OCI-LY7 (cell line): ENCODE results near the gene ZNF30. TPM values are rescaled to one million over a fixed set of nuclear protein-coding genes. Genes with fewer than 3 reads are reported as not detected.
"Not testable (repeated sequence)": the region's sequence is repeated elsewhere in the genome, so short reads cannot be mapped to it uniquely, and the experiment has no call there.

ENCODE experiments used
- BruUV-seq: library from RNA; stranded (reverse); fragments of 400-500 nt; replicated peaks from 2 replicates; lab custom pipeline; 2021; lab: Mats Ljungman, UMichigan
- CTCF ChIA-PET: fragments of 300-600 bp; sonication (Branson Sonifier 250); formaldehyde crosslinking; loops from one replicate; lab custom pipeline; 2022; ENCODE audit warnings: antibody characterized with exemption; ENCODE audit not compliant: unreplicated experiment; lab: Charles Lee
- POLR2A ChIA-PET: fragments of 300-600 bp; sonication (Branson Sonifier 250); formaldehyde crosslinking; loops from one replicate; lab custom pipeline; 2022; ENCODE audit warnings: antibody characterized with exemption; lab: Charles Lee
- DNase-seq: peaks from one replicate; pipeline ENCODE4 v3.0.0-alpha.2; 2015; ENCODE audit warnings: low spot score
- H2AFZ ChIP-seq: fragments of 200-600 bp; sonication (generic), shearing (Covaris generic); 2 replicates; pipeline ENCODE4 v1.6.1; 2014; ENCODE audit warnings: mild to moderate bottlenecking, antibody characterized with exemption, low read length, moderate library complexity
- H3K27ac ChIP-seq: fragments of 200-600 bp; sonication (generic); 2 replicates; pipeline ENCODE4 v1.5.1; 2014; ENCODE audit warnings: mixed run types, low read depth, mild to moderate bottlenecking, moderate library complexity, low read length, inconsistent platforms; ENCODE audit not compliant: poor library complexity, severe bottlenecking
- H3K36me3 ChIP-seq: fragments of 200-600 bp; sonication (generic); 2 replicates; pipeline ENCODE4 v1.6.1; 2014; ENCODE audit warnings: mild to moderate bottlenecking, antibody characterized with exemption, low read length, moderate library complexity, mixed read lengths; ENCODE audit not compliant: insufficient read depth
- H3K4me1 ChIP-seq: fragments of 200-600 bp; sonication (generic); 2 replicates; pipeline ENCODE4 v1.5.1; 2014; ENCODE audit warnings: mild to moderate bottlenecking, low read length; ENCODE audit not compliant: insufficient read depth, poor library complexity, severe bottlenecking
- H3K4me2 ChIP-seq: fragments of 200-600 bp; sonication (generic); 2 replicates; pipeline ENCODE4 v1.6.1; 2014; ENCODE audit warnings: mild to moderate bottlenecking, low read length
- H3K4me3 ChIP-seq: fragments of 200-600 bp; sonication (generic); 2 replicates; pipeline ENCODE4 v1.5.1; 2014; ENCODE audit warnings: mild to moderate bottlenecking, low read depth, low read length; ENCODE audit not compliant: poor library complexity, severe bottlenecking
- H3K79me2 ChIP-seq: fragments of 200-600 bp; sonication (generic); 2 replicates; pipeline ENCODE4 v1.6.1; 2016; ENCODE audit warnings: low read depth, mild to moderate bottlenecking, low read length, moderate library complexity, mixed read lengths; ENCODE audit not compliant: insufficient read depth
- H3K9me2 ChIP-seq: fragments of 200-600 bp; sonication (generic); 2 replicates; pipeline ENCODE4 v1.6.1; 2016; ENCODE audit warnings: mild to moderate bottlenecking, low read length, mixed read lengths; ENCODE audit not compliant: insufficient read depth
- H3K9me3 ChIP-seq: fragments of 200-600 bp; sonication (generic); 2 replicates; pipeline ENCODE4 v1.6.1; 2014; ENCODE audit warnings: mild to moderate bottlenecking, mixed run types, low read length, mixed read lengths
- H4K20me1 ChIP-seq: fragments of 200-600 bp; sonication (generic); 2 replicates; pipeline ENCODE4 v1.6.1; 2014; ENCODE audit warnings: mild to moderate bottlenecking, antibody characterized with exemption, low read length, moderate library complexity, mixed read lengths; ENCODE audit not compliant: insufficient read depth
- EZH2phosphoT487 ChIP-seq: fragments of 200-600 bp; sonication (generic); IDR thresholded peaks from 2 replicates; pipeline ENCODE4 v1.6.1; 2018; ENCODE audit warnings: low read depth, borderline replicate concordance, mild to moderate bottlenecking, mixed run types, antibody characterized with exemption, low read length, moderate library complexity, mixed read lengths
- intact Hi-C: fragments of 100-400 bp; cut with micrococcal nuclease; formaldehyde crosslinking; loops from one replicate; pipeline ENCODE4 v1.10.0; 2022; ENCODE audit not compliant: unreplicated experiment
- total RNA-seq, 2 experiments: library from RNA; depleted of rRNA in 1 of 2; stranded (reverse); fragments of >200 nt in 1 of 2; shearing (Covaris generic) in 1 of 2; gene quantifications; 2 replicates each; pipeline ENCODE4 v1.2.3, GENCODE V29; 2014 to 2022
- TF ChIP-seq, protein P1 (sequence below): fragments of 200-600 bp; sonication (generic); conservative IDR thresholded peaks from 2 replicates; pipeline ENCODE4 v1.5.1; 2014; ENCODE audit warnings: mild to moderate bottlenecking, antibody characterized with exemption, low read length, moderate library complexity, mixed read lengths

The ZNF30 gene
- total RNA-seq, 2 experiments from 2014 or later = not detected

DNA sequence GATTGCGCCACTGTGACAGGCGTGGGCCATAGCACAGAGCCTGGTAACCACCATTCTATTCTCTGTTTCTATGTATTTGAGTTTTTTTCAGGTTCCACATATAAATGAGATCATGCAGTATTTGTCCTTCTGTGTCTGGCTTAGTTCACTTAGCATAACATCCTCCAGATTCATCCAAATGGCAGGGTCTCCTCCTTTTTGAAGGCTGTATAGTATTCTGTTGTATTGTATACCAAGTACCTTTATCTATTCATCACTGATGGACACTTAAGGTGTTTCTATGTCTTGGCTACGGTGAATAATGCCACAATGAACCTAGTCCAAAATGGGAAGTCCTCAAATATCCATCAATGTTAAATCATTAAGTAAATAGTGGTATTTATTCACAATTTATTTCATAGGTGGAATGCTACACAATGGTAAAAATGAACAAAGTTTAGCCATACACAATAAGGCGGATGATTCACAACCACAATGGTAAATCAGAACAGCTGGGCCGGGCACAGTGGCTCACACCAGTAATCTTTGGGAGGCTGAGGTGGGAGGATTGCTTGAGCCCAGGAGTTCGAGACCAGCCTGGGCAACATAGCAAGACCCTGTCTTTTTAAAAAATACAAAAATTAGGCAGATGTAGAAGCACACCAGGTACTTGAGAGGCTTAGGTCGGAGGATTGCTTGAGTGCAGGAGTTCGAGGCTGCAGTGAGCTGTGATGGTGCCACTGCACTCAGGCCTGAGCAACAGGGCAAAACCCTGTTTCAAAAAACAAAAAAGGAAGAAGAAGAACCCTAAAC is 65.0 kb downstream of the ZNF30 start:
- intact Hi-C loops = no loop called here
- Histone ChIP-seq H3K9me2 (no peaks in the 10 kb centered on the region), H4K20me1 (no peaks in the 10 kb centered on the region), H2AFZ (no peak overlapping the region), H3K79me2 (no peaks in the 10 kb centered on the region), H3K4me1 (peaks cover 2% of the 10 kb centered on the region), H3K4me3 (no peak overlapping the region), H3K36me3 (no peaks in the 10 kb centered on the region), H3K4me2 (no peak overlapping the region), H3K9me3 (no peaks in the 10 kb centered on the region), H3K27ac (no peak overlapping the region)
- CTCF ChIA-PET = no interaction called here
- no peak for DNase-seq
- no peak for TF ChIP-seq EZH2phosphoT487
- TF ChIP-seq, protein P1, sequence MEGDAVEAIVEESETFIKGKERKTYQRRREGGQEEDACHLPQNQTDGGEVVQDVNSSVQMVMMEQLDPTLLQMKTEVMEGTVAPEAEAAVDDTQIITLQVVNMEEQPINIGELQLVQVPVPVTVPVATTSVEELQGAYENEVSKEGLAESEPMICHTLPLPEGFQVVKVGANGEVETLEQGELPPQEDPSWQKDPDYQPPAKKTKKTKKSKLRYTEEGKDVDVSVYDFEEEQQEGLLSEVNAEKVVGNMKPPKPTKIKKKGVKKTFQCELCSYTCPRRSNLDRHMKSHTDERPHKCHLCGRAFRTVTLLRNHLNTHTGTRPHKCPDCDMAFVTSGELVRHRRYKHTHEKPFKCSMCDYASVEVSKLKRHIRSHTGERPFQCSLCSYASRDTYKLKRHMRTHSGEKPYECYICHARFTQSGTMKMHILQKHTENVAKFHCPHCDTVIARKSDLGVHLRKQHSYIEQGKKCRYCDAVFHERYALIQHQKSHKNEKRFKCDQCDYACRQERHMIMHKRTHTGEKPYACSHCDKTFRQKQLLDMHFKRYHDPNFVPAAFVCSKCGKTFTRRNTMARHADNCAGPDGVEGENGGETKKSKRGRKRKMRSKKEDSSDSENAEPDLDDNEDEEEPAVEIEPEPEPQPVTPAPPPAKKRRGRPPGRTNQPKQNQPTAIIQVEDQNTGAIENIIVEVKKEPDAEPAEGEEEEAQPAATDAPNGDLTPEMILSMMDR = no peak
- POLR2A ChIA-PET = no interaction called here
- BruUV-seq = no TSS peak

DNA sequence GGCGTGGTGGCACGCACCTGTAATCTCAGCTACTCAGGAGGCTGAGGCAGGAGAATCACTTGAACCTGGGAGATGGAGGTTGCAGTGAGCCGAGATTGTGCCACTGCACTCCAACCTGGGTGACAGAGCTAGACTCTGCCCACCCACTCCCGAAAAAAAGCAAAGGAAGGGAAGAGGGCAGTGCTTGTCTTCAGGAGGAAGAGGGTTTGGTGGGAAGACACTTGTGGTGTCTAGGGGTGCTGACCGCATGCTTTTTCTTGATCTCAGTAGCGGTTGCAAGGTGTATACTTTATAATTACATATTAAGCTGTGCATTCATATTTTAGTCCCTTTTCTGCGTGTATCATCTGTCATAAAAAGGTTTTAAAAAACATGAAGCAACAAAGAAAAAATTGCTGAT is 65.9 kb downstream of the ZNF30 start:
- POLR2A ChIA-PET, H3K36me3 ChIP-seq, H3K4me2 ChIP-seq, CTCF ChIA-PET, H3K79me2 ChIP-seq, H3K9me3 ChIP-seq, DNase-seq, H4K20me1 ChIP-seq, H3K9me2 ChIP-seq, BruUV-seq, H2AFZ ChIP-seq, intact Hi-C loops, H3K4me3 ChIP-seq, H3K27ac ChIP-seq: not testable (repeated sequence)
- peaks cover 10% of the 10 kb centered on the region for H3K4me1 ChIP-seq

DNA sequence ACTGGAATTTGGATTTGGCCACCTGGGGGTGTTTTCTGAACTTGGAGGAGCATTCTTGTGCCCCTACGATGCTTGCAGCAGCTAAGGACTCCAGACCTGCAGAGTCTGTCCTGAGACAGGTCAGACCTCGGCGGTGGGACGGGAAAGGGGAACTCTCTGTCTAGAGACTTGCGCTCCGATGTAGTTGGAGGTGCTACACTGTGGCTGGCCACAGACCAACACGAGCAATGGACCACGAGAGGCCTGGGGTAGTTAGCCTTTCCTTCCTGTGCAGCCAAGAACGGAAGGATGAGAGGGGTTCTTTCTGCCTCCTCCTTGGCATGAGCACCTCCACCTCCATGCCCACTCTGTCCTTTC is 67.6 kb downstream of the ZNF30 start:
- no peaks in the 10 kb centered on the region for H3K36me3 ChIP-seq
- no peak overlapping the region for H3K27ac ChIP-seq
- no peaks in the 10 kb centered on the region for H4K20me1 ChIP-seq
- H3K4me3 ChIP-seq = no peak overlapping the region
- DNase-seq = no peak
- no peaks in the 10 kb centered on the region; the same call in 1 of the 2 replicates for H3K79me2 ChIP-seq
- no peak overlapping the region for H2AFZ ChIP-seq
- intact Hi-C loops = no loop called here
- peaks cover 27% of the 10 kb centered on the region for H3K4me1 ChIP-seq
- POLR2A ChIA-PET = no interaction called here
- CTCF ChIA-PET = no interaction called here
- H3K9me3 ChIP-seq = no peaks in the 10 kb centered on the region
- no TSS peak for BruUV-seq
- H3K9me2 ChIP-seq = no peaks in the 10 kb centered on the region
- no peak for TF ChIP-seq EZH2phosphoT487
- TF ChIP-seq, protein P1 = no peak
- H3K4me2 ChIP-seq = no peak overlapping the region

Other genes starting within 250 kb of the ZNF30 start
- 0.54 TPM in 1 of 2 replicates, not detected in the other for gene SCGB2B2, start 249.7 kb upstream of the ZNF30 start, total RNA-seq (2014; rRNA removed; shearing (Covaris generic))
- gene SCGB2B2, start 249.7 kb upstream of the ZNF30 start, total RNA-seq (2022) = 1.7 and 2.2 TPM in 2 replicates
- 23.9 and 24.6 TPM in 2 replicates for gene ZNF302, start 249.2 kb upstream of the ZNF30 start, total RNA-seq (2014; rRNA removed; shearing (Covaris generic))
- 26.9 and 30.3 TPM in 2 replicates for gene ZNF302, start 249.2 kb upstream of the ZNF30 start, total RNA-seq (2022)
- gene ZNF181, start 192.7 kb upstream of the ZNF30 start, total RNA-seq (2014; rRNA removed; shearing (Covaris generic)) = 13.0 and 18.8 TPM in 2 replicates
- 8.3 and 10.4 TPM in 2 replicates for gene ZNF181, start 192.7 kb upstream of the ZNF30 start, total RNA-seq (2022)
- gene ZNF599, start 153.7 kb upstream of the ZNF30 start, total RNA-seq (2014; rRNA removed; shearing (Covaris generic)) = 0.44 and 3.0 TPM in 2 replicates
- gene ZNF599, start 153.7 kb upstream of the ZNF30 start, total RNA-seq (2022) = 2.8 and 3.3 TPM in 2 replicates
- gene ZNF792, start 37.3 kb downstream of the ZNF30 start, total RNA-seq (2014; rRNA removed; shearing (Covaris generic)) = 8.0 and 8.3 TPM in 2 replicates
- 9.5 TPM in 2 replicates for gene ZNF792, start 37.3 kb downstream of the ZNF30 start, total RNA-seq (2022)
- 67.9 and 84.2 TPM in 2 replicates for gene GRAMD1A, start 73.4 kb downstream of the ZNF30 start, total RNA-seq (2014; rRNA removed; shearing (Covaris generic))
- gene GRAMD1A, start 73.4 kb downstream of the ZNF30 start, total RNA-seq (2022) = 124 and 133 TPM in 2 replicates
- gene SCN1B, start 103.6 kb downstream of the ZNF30 start, total RNA-seq (2014; rRNA removed; shearing (Covaris generic)) = 0.41 and 0.59 TPM in 2 replicates
- gene SCN1B, start 103.6 kb downstream of the ZNF30 start, total RNA-seq (2022) = 3.1 and 3.6 TPM in 2 replicates
- gene HPN, start 114.8 kb downstream of the ZNF30 start, total RNA-seq (2014; rRNA removed; shearing (Covaris generic)) = 0.19 TPM in 1 of 2 replicates, not detected in the other
- 0.17 TPM in 1 of 2 replicates, not detected in the other for gene HPN, start 114.8 kb downstream of the ZNF30 start, total RNA-seq (2022)
- gene FXYD3, start 188.9 kb downstream of the ZNF30 start, total RNA-seq (2014; rRNA removed; shearing (Covaris generic)) = 0.35 TPM in 1 of 2 replicates, not detected in the other
- 0.88 TPM in 1 of 2 replicates, not detected in the other for gene FXYD3, start 188.9 kb downstream of the ZNF30 start, total RNA-seq (2022)
- gene LGI4, start 208.2 kb downstream of the ZNF30 start, total RNA-seq (2014; rRNA removed; shearing (Covaris generic)) = 0.28 and 1.1 TPM in 2 replicates
- 2.7 and 5.9 TPM in 2 replicates for gene LGI4, start 208.2 kb downstream of the ZNF30 start, total RNA-seq (2022)
- 0.57 and 1.8 TPM in 2 replicates for gene FXYD1, start 211.9 kb downstream of the ZNF30 start, total RNA-seq (2014; rRNA removed; shearing (Covaris generic))
- 5.5 and 11.5 TPM in 2 replicates for gene FXYD1, start 211.9 kb downstream of the ZNF30 start, total RNA-seq (2022)
- 0.50 and 1.2 TPM in 2 replicates for gene FXYD7, start 216.4 kb downstream of the ZNF30 start, total RNA-seq (2014; rRNA removed; shearing (Covaris generic))
- gene FXYD7, start 216.4 kb downstream of the ZNF30 start, total RNA-seq (2022) = 6.1 and 6.3 TPM in 2 replicates
- gene FXYD5, start 227.8 kb downstream of the ZNF30 start, total RNA-seq (2014; rRNA removed; shearing (Covaris generic)) = 76.8 and 82.1 TPM in 2 replicates
- gene FXYD5, start 227.8 kb downstream of the ZNF30 start, total RNA-seq (2022) = 147 and 155 TPM in 2 replicates